ENCODE results near the gene UBE2G2. TPM values are rescaled to one million over a fixed set of nuclear protein-coding genes. Genes with fewer than 3 reads are reported as not detected.

UBE2G2 gene
- total RNA-seq, 6 experiments from 2014 or later, result 53.5 to 73.3 (median 61.0) TPM

- Mint-ChIP-seq H3K4me3 (no peak overlapping the region), H3K36me3 (ENCODE audit: low read depth) (0 out of 2 replicates have a peak, but pooled peaks cover 4% of the 10 kb centered on the region), H3K4me1 (ENCODE audit: low read depth) (peaks cover 19% of the 10 kb centered on the region), H3K27me3 (ENCODE audit: insufficient read depth) (no peaks in the 10 kb centered on the region; the same call in 1 of the 2 replicates), H3K27ac (no peak overlapping the region), H3K9me3 (no peaks in the 10 kb centered on the region)
- no peak for DNase-seq
- no peak for TF ChIP-seq CTCF (IDR thresholded peaks at IDR 0.05)
Observed at GRCh38 chr21:44812640-44813039, 11.0 kb upstream of the UBE2G2 start.

- no peak overlapping the region for H3K4me3 Mint-ChIP-seq
- H3K36me3 Mint-ChIP-seq (ENCODE audit: low read depth), result peaks cover 14% of the 10 kb centered on the region
- H3K9me3 Mint-ChIP-seq, result no peaks in the 10 kb centered on the region
- no peak for DNase-seq
- TF ChIP-seq CTCF (IDR thresholded peaks at IDR 0.05), result no peak
- no peak overlapping the region for H3K27ac Mint-ChIP-seq
- peaks cover 10% of the 10 kb centered on the region for H3K4me1 Mint-ChIP-seq (ENCODE audit: low read depth)
- H3K27me3 Mint-ChIP-seq (ENCODE audit: insufficient read depth), result peaks cover 2% of the 10 kb centered on the region
Observed at GRCh38 chr21:44810779-44811178, 9.2 kb upstream of the UBE2G2 start.

- Mint-ChIP-seq H3K27ac (no peak overlapping the region; the same call in 1 of the 2 replicates), H3K4me1 (ENCODE audit: low read depth) (peaks cover 11% of the 10 kb centered on the region), H3K4me3 (no peak overlapping the region), H3K27me3 (ENCODE audit: insufficient read depth) (peaks cover 5% of the 10 kb centered on the region; the same call in 1 of the 2 replicates), H3K9me3 (no peaks in the 10 kb centered on the region), H3K36me3 (ENCODE audit: low read depth) (peaks cover 24% of the 10 kb centered on the region)
- no peak for DNase-seq
- no peak for TF ChIP-seq CTCF (IDR thresholded peaks at IDR 0.05)
Observed at GRCh38 chr21:44805859-44806258, 4.2 kb upstream of the UBE2G2 start.

- H3K27ac Mint-ChIP-seq, result no peak overlapping the region; the same call in 1 of the 2 replicates
- H3K4me3 Mint-ChIP-seq, result no peak overlapping the region
- H3K27me3 Mint-ChIP-seq (ENCODE audit: insufficient read depth), result peaks cover 5% of the 10 kb centered on the region; the same call in 1 of the 2 replicates
- no peak for TF ChIP-seq CTCF (IDR thresholded peaks at IDR 0.05)
- DNase-seq, result no peak
- H3K36me3 Mint-ChIP-seq (ENCODE audit: low read depth), result peaks cover 24% of the 10 kb centered on the region
- H3K4me1 Mint-ChIP-seq (ENCODE audit: low read depth), result peaks cover 18% of the 10 kb centered on the region
- no peaks in the 10 kb centered on the region for H3K9me3 Mint-ChIP-seq
Observed at GRCh38 chr21:44805226-44805625, 3.6 kb upstream of the UBE2G2 start.

- no peak overlapping the region for H3K27ac Mint-ChIP-seq
- H3K27me3 Mint-ChIP-seq (ENCODE audit: insufficient read depth), result peaks cover 5% of the 10 kb centered on the region; the same call in 1 of the 2 replicates
- no peak for DNase-seq
- H3K9me3 Mint-ChIP-seq, result no peaks in the 10 kb centered on the region
- H3K36me3 Mint-ChIP-seq (ENCODE audit: low read depth), result peaks cover 28% of the 10 kb centered on the region
- H3K4me3 Mint-ChIP-seq, result no peak overlapping the region
- no peak for TF ChIP-seq CTCF (IDR thresholded peaks at IDR 0.05)
- peaks cover 22% of the 10 kb centered on the region for H3K4me1 Mint-ChIP-seq (ENCODE audit: low read depth)
Observed at GRCh38 chr21:44804762-44805161, 3.1 kb upstream of the UBE2G2 start.

GRCh38 chr21:44803651-44804050 lies 2.0 kb upstream of the UBE2G2 start:
- no peak for TF ChIP-seq CTCF (IDR thresholded peaks at IDR 0.05)
- no peak for DNase-seq
- H3K27ac Mint-ChIP-seq, result no peak overlapping the region
- no peak overlapping the region for H3K4me3 Mint-ChIP-seq
- peaks cover 39% of the 10 kb centered on the region for H3K36me3 Mint-ChIP-seq (ENCODE audit: low read depth)
- peaks cover 5% of the 10 kb centered on the region; the same call in 1 of the 2 replicates for H3K27me3 Mint-ChIP-seq (ENCODE audit: insufficient read depth)
- H3K4me1 Mint-ChIP-seq (ENCODE audit: low read depth), result peaks cover 30% of the 10 kb centered on the region
- H3K9me3 Mint-ChIP-seq, result no peaks in the 10 kb centered on the region

Measured in HFFc6 (cell line).